Gastrocnemius medialis (tissue), 4 donors: ENCODE data around the gene GARIN3. TPM values are rescaled to one million over a fixed set of nuclear protein-coding genes. Genes with fewer than 3 reads are reported as not detected.

Source experiments
- ATAC-seq, 2 donors: fragments of 150-250 bp; one replicate each; pipeline ENCODE4 v1.9.1; 2016
- DNase-seq, 2 donors: peaks; one replicate each; pipeline ENCODE4 v3.0.0-alpha.2; 2019
- H3K27ac ChIP-seq, 4 donors: fragments of 200-600 bp; sonication (generic); 1 replicate in 1 of 4; 2 replicates in 3 of 4; pipeline ENCODE4 v1.5.1; 2016 to 2018; ENCODE audit warnings: mild to moderate bottlenecking in 2 of 4, moderate library complexity in 1 of 4
- H3K27me3 ChIP-seq, 3 donors: fragments of 200-600 bp; sonication (generic) in 2 of 3; 1 replicate in 1 of 3; 2 replicates in 2 of 3; pipeline versions ENCODE4 v1.5.1 to v1.6.0; 2016 to 2019; ENCODE audit warnings: mild to moderate bottlenecking in 1 of 3, moderate library complexity in 1 of 3
- H3K36me3 ChIP-seq, 2 donors: fragments of 200-600 bp; sonication (generic) in 1 of 2; one replicate each; pipeline ENCODE4 v1.5.1; 2017 to 2018
- H3K4me1 ChIP-seq, 2 donors: fragments of 200-600 bp; sonication (generic) in 1 of 2; one replicate each; pipeline ENCODE4 v1.5.1; 2016 to 2017; ENCODE audit warnings: mild to moderate bottlenecking in 2 of 2
- H3K4me3 ChIP-seq, 4 donors: fragments of 200-600 bp; sonication (generic) in 3 of 4; 1 replicate in 1 of 4; 2 replicates in 3 of 4; pipeline ENCODE4 v1.5.1; 2016 to 2019; ENCODE audit warnings: mild to moderate bottlenecking in 2 of 4
- H3K9me3 ChIP-seq, 3 donors: fragments of 200-600 bp; sonication (generic) in 2 of 3; 1 replicate in 1 of 3; 2 replicates in 2 of 3; pipeline ENCODE4 v1.5.1; 2016 to 2019
- POLR2A ChIP-seq, 2 donors: fragments of 450-650 bp; IDR thresholded peaks; one replicate each; pipeline ENCODE4 v1.6.1; 2017; ENCODE audit warnings: antibody characterized with exemption in 2 of 2, mild to moderate bottlenecking in 2 of 2, moderate library complexity in 2 of 2
- in situ Hi-C, 4 donors: fragments of 200-750 bp; cut with MboI; loops; one replicate each; pipeline versions ENCODE4 v1.15.0 to v1.8.0; 2017; ENCODE audit warnings: low sequenced_read_pairs in 4 of 4
- intact Hi-C: fragments of 100-400 bp; cut with DNase I; formaldehyde crosslinking; loops from one replicate; pipeline ENCODE4 v1.15.1; 2023; ENCODE audit warnings: low total_unique reads
- total RNA-seq, 4 donors: library from RNA; depleted of rRNA; stranded (reverse); fragments of >200 nt; gene quantifications; one replicate each; pipeline versions ENCODE4 v1.1.0 to v1.2.3, GENCODE V29; 2016
- TF ChIP-seq, protein P1 (sequence below), 5 experiments: fragments of 450-650 bp in 3 of 5; fragments of 200-600 bp in 2 of 5; sonication (generic) in 2 of 5; IDR thresholded peaks in 4 of 5; conservative IDR thresholded peaks in 1 of 5; 1 replicate in 4 of 5; 2 replicates in 1 of 5; pipeline ENCODE4 v1.5.1; 2016 to 2019; ENCODE audit warnings: antibody characterized with exemption in 5 of 5, mild to moderate bottlenecking in 3 of 5, moderate library complexity in 3 of 5

GARIN3 gene
- total RNA-seq, 4 donors from 2014 or later: not detected

DNA sequence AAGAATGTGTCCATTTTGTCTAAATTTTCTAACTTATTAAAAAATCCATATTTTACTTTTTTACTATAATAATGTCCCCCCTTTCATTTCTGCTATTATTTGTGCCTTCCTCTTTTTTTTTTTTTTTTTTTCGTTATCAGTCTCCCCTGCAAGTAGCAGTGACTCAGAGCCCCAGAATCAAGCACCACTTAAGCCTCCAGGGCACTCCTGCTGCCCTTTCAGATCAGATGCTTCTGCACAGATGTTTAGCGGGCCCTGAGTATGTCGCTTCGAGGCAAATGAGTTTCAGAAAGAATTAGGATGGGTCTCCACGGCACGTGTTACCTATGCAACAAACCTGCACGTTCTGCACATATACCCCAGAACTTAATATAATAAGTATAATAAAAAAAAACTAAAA, 35.1 kb downstream of the GARIN3 start:
- no peak for ATAC-seq
- DNase-seq: no peak
- no peaks in the 10 kb centered on the region for H3K27me3 ChIP-seq
- H3K4me3 ChIP-seq: no peak overlapping the region
- no peaks in the 10 kb centered on the region for H3K4me1 ChIP-seq
- in situ Hi-C loops: loop anchor here in 2 of 4 donors (25.0 kb wide), 1 partner anchor 606 kb away; the partner anchor contains the start of genes LSM11 (in 2 of the 2) and THG1L (in 2 of the 2)
- intact Hi-C loops: no loop called here
- no peaks in the 10 kb centered on the region for H3K9me3 ChIP-seq
- no peak for TF ChIP-seq POLR2A (IDR thresholded peaks at IDR 0.05)
- TF ChIP-seq, protein P1, sequence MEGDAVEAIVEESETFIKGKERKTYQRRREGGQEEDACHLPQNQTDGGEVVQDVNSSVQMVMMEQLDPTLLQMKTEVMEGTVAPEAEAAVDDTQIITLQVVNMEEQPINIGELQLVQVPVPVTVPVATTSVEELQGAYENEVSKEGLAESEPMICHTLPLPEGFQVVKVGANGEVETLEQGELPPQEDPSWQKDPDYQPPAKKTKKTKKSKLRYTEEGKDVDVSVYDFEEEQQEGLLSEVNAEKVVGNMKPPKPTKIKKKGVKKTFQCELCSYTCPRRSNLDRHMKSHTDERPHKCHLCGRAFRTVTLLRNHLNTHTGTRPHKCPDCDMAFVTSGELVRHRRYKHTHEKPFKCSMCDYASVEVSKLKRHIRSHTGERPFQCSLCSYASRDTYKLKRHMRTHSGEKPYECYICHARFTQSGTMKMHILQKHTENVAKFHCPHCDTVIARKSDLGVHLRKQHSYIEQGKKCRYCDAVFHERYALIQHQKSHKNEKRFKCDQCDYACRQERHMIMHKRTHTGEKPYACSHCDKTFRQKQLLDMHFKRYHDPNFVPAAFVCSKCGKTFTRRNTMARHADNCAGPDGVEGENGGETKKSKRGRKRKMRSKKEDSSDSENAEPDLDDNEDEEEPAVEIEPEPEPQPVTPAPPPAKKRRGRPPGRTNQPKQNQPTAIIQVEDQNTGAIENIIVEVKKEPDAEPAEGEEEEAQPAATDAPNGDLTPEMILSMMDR (IDR thresholded peaks at IDR 0.05 in 4 of 5, conservative IDR thresholded peaks at IDR 0.05 in 1 of 5): no peak
- no peaks in the 10 kb centered on the region for H3K36me3 ChIP-seq
- H3K27ac ChIP-seq: no peak overlapping the region

DNA sequence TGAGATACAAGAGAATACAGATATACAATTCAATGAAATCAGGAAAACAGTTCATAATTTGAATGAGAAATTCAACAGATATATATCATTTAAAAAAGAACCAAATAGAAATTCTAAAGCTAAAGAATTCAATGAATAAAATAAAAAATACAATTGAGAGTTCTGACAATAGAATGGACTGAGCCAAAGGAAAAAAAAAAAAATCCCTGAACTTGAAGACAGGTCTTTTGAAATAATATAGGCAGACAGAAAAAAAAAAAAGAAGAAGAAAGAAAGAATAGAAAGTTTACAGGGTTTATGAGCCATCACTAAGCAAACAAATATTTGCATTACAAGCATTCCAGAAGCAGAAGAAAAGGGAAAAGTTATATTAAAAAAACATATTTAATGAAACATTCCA, 44.4 kb downstream of the GARIN3 start:
- TF ChIP-seq, protein P1 (IDR thresholded peaks at IDR 0.05 in 4 of 5, conservative IDR thresholded peaks at IDR 0.05 in 1 of 5): no peak
- no peak for TF ChIP-seq POLR2A (IDR thresholded peaks at IDR 0.05)
- H3K36me3 ChIP-seq: no peaks in the 10 kb centered on the region
- no peaks in the 10 kb centered on the region for H3K4me1 ChIP-seq
- no peaks in the 10 kb centered on the region for H3K9me3 ChIP-seq
- H3K27me3 ChIP-seq: no peaks in the 10 kb centered on the region
- in situ Hi-C loops (no loop called here), intact Hi-C loops (no loop called here)
- H3K27ac ChIP-seq: no peak overlapping the region
- no peak for ATAC-seq
- no peak for DNase-seq
- H3K4me3 ChIP-seq: no peak overlapping the region

DNA sequence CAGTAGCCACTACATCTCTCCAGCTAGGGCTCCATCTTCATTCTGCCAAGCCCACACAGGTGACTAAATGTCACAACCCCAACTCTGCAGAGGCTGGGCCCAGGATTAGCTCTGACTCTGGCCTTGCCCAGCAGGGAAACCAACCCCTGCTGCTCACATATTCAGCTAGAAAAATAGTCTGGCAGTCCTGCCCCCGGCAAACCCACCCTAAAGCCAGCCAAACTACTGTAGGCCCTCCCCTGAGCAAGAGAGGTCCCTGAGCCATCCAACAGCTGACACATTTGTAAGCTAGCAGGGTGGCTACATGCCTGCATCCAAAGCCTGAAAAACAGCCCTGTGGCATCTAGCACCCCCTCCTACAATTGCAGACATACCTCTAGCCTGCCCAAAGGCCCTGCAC, 46.0 kb downstream of the GARIN3 start:
- no peaks in the 10 kb centered on the region for H3K27me3 ChIP-seq
- no peaks in the 10 kb centered on the region for H3K4me1 ChIP-seq
- no peak overlapping the region for H3K27ac ChIP-seq
- DNase-seq (no peak), ATAC-seq (no peak)
- H3K4me3 ChIP-seq: no peak overlapping the region
- intact Hi-C loops (no loop called here), in situ Hi-C loops (no loop called here)
- no peaks in the 10 kb centered on the region for H3K36me3 ChIP-seq
- TF ChIP-seq, protein P1 (IDR thresholded peaks at IDR 0.05 in 4 of 5, conservative IDR thresholded peaks at IDR 0.05 in 1 of 5): no peak
- no peak for TF ChIP-seq POLR2A (IDR thresholded peaks at IDR 0.05)
- H3K9me3 ChIP-seq: no peaks in the 10 kb centered on the region

DNA sequence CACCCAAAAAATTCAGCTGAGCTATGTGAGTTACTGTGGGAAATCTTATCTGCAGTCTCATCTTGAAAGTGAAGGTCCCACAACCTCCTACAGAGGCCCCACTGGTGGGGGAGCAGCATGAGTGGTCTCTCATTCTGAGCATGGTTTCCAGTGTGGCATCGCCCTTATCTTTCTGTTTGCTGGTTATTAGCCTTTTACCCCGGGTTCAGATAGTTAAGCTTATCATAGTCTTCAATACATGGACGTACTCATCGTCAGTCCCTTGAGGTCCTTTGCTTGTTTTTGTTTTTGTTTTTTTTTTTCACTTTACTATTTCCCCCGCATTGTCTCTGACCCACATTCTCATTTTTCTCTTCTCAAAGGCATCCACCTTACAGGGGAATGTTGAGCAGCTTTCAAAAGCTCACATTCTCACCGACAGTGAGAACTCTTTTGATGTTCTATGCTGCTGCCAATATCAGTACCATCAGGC, 49.5 kb downstream of the GARIN3 start:
- intact Hi-C loops: no loop called here
- in situ Hi-C loops: no loop called here
- no peak for DNase-seq
- Histone ChIP-seq H3K27me3 (no peaks in the 10 kb centered on the region), H3K36me3 (no peaks in the 10 kb centered on the region), H3K4me1 (no peaks in the 10 kb centered on the region), H3K27ac (no peak overlapping the region), H3K9me3 (no peaks in the 10 kb centered on the region), H3K4me3 (no peak overlapping the region)
- no peak for ATAC-seq
- TF ChIP-seq, protein P1 (IDR thresholded peaks at IDR 0.05 in 4 of 5, conservative IDR thresholded peaks at IDR 0.05 in 1 of 5): no peak
- no peak for TF ChIP-seq POLR2A (IDR thresholded peaks at IDR 0.05)

DNA sequence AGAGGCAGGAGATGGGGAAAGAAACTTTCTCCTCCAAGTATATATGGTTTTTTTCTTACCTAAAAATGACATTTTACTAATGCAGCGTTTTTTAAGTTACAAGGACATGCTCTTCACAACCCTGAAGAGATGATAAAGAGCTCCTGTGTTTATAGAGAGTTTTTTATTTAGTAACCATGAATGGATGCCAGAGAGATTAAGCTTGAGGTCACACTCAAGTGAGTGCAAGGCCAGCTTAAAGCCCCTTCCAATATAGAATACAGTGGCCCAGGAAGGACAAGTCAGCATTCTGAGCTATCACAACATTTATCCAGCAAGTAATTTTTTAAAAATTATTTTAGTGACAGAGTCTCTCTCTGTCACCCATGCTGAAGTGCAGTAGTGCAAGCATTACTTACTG, 50.6 kb downstream of the GARIN3 start:
- no peak for TF ChIP-seq POLR2A (IDR thresholded peaks at IDR 0.05)
- TF ChIP-seq, protein P1 (IDR thresholded peaks at IDR 0.05 in 4 of 5, conservative IDR thresholded peaks at IDR 0.05 in 1 of 5): no peak
- in situ Hi-C loops (no loop called here), intact Hi-C loops (no loop called here)
- Histone ChIP-seq H3K27me3 (no peaks in the 10 kb centered on the region), H3K36me3 (no peaks in the 10 kb centered on the region), H3K4me3 (no peak overlapping the region), H3K4me1 (no peaks in the 10 kb centered on the region), H3K27ac (no peak overlapping the region), H3K9me3 (no peaks in the 10 kb centered on the region)
- ATAC-seq: no peak
- DNase-seq: no peak
